ENCODE data around the gene FMNL2.

The FMNL2 gene

GRCh38 chr2:152563764-152564163 is 228.8 kb downstream of the FMNL2 start:
- no peak for FAIRE-seq
- DNase-seq (ENCODE audit: extremely low spot score, insufficient read length, low read depth) = no peak

GRCh38 chr2:152564754-152565551 is 230.0 kb downstream of the FMNL2 start:
- peak; percentile 48 for FAIRE-seq

GRCh38 chr2:152565884-152566727 is 231.1 kb downstream of the FMNL2 start:
- DNase-seq (ENCODE audit: extremely low spot score, insufficient read length, low read depth) (no peak), FAIRE-seq (peak; percentile 64)

More at GRCh38 chr2:152564754-152565551, 230.0 kb downstream of the FMNL2 start:
- DNase-seq (ENCODE audit: extremely low spot score, insufficient read length, low read depth) = no peak

GRCh38 chr2:152566728-152567069 is 231.7 kb downstream of the FMNL2 start:
- no peak for DNase-seq (ENCODE audit: extremely low spot score, insufficient read length, low read depth)

GRCh38 chr2:152568531-152568930 is 233.6 kb downstream of the FMNL2 start:
- DNase-seq (ENCODE audit: extremely low spot score, insufficient read length, low read depth) = no peak
- FAIRE-seq = no peak

More at GRCh38 chr2:152566728-152567069, 231.7 kb downstream of the FMNL2 start:
- FAIRE-seq = peak; percentile 24

- DNase-seq (ENCODE audit: extremely low spot score, insufficient read length, low read depth) = no peak
- no peak for FAIRE-seq
Observed at GRCh38 chr2:152569186-152569585, 234.2 kb downstream of the FMNL2 start.

- FAIRE-seq (no peak), DNase-seq (ENCODE audit: extremely low spot score, insufficient read length, low read depth) (no peak)
Observed at GRCh38 chr2:152571048-152571766, 236.2 kb downstream of the FMNL2 start.

- DNase-seq (ENCODE audit: extremely low spot score, insufficient read length, low read depth) (no peak), FAIRE-seq (no peak)
Observed at GRCh38 chr2:152572031-152572430, 237.1 kb downstream of the FMNL2 start.

GRCh38 chr2:152573168-152573567 is 238.2 kb downstream of the FMNL2 start:
- FAIRE-seq = peak; percentile 53
- peak; percentile 18 for DNase-seq (ENCODE audit: extremely low spot score, insufficient read length, low read depth)

GRCh38 chr2:152577579-152577978 is 242.6 kb downstream of the FMNL2 start:
- FAIRE-seq (no peak), DNase-seq (ENCODE audit: extremely low spot score, insufficient read length, low read depth) (no peak)

GRCh38 chr2:152578573-152578972 is 243.6 kb downstream of the FMNL2 start:
- no peak for FAIRE-seq
- no peak for DNase-seq (ENCODE audit: extremely low spot score, insufficient read length, low read depth)

GRCh38 chr2:152580714-152581113 is 245.7 kb downstream of the FMNL2 start:
- DNase-seq (ENCODE audit: extremely low spot score, insufficient read length, low read depth) = no peak
- no peak for FAIRE-seq

- FAIRE-seq (no peak), DNase-seq (ENCODE audit: extremely low spot score, insufficient read length, low read depth) (no peak)
Observed at GRCh38 chr2:152581360-152581759, 246.4 kb downstream of the FMNL2 start.

- DNase-seq (ENCODE audit: extremely low spot score, insufficient read length, low read depth) (no peak), FAIRE-seq (no peak)
Observed at GRCh38 chr2:152582081-152582480, 247.1 kb downstream of the FMNL2 start.

GRCh38 chr2:152583512-152584229 is 248.7 kb downstream of the FMNL2 start:
- no peak for DNase-seq (ENCODE audit: extremely low spot score, insufficient read length, low read depth)
- no peak for FAIRE-seq

GRCh38 chr2:152584301-152584700 is 249.3 kb downstream of the FMNL2 start:
- FAIRE-seq (no peak), DNase-seq (ENCODE audit: extremely low spot score, insufficient read length, low read depth) (no peak)

GRCh38 chr2:152585830-152586484 is 251.0 kb downstream of the FMNL2 start:
- DNase-seq (ENCODE audit: extremely low spot score, insufficient read length, low read depth) = no peak
- no peak for FAIRE-seq

- FAIRE-seq = no peak
- no peak for DNase-seq (ENCODE audit: extremely low spot score, insufficient read length, low read depth)
Observed at GRCh38 chr2:152587187-152587947, 252.4 kb downstream of the FMNL2 start.

- FAIRE-seq = no peak
Observed at GRCh38 chr2:152588998-152589397, 254.0 kb downstream of the FMNL2 start.

More at GRCh38 chr2:152588998-152589397, 254.0 kb downstream of the FMNL2 start:
- no peak for DNase-seq (ENCODE audit: extremely low spot score, insufficient read length, low read depth)

Data from GM18507 (cell line).